Left cardiac atrium (tissue), 4 donors: ENCODE data around the gene VAV2. TPM values are rescaled to one million over a fixed set of nuclear protein-coding genes. Genes with fewer than 3 reads are reported as not detected.

Experiments
- ATAC-seq, 2 donors: fragments of 200-7000 bp; cut with Tn5 transposase; one replicate each; pipeline ENCODE4 v1.9.1; 2020; ENCODE audit warnings: mild to moderate bottlenecking in 2 of 2, moderate library complexity in 2 of 2
- DNase-seq: peaks from one replicate; pipeline ENCODE4 v3.0.0-alpha.2; 2020
- intact Hi-C, 2 donors: fragments of 100-400 bp; cut with DNase I; formaldehyde crosslinking; loops; one replicate each; pipeline versions ENCODE4 v1.14.1 to v1.15.1; 2022 to 2023
- total RNA-seq, 2 donors: library from RNA; stranded (reverse); fragmentation: NEBNext Ultra II Directional; extraction: Animal tissue kit (Norgen Biotek cat#: 25700); gene quantifications; one replicate each; pipeline ENCODE4 v1.2.1, GENCODE V29; 2021
- donor health status: DM: no; HTN: yes; CAD: no.
- donor health status: DM: no; HTN: yes; CAD: no; lungs with severe emphysema.
- donor health status: DM: yes; HTN: yes; CAD: no.
- donor health status: Dilated cardiomyopathy.

The VAV2 gene
- total RNA-seq, 2 donors from 2014 or later = 8.3 to 9.6 TPM

DNA sequence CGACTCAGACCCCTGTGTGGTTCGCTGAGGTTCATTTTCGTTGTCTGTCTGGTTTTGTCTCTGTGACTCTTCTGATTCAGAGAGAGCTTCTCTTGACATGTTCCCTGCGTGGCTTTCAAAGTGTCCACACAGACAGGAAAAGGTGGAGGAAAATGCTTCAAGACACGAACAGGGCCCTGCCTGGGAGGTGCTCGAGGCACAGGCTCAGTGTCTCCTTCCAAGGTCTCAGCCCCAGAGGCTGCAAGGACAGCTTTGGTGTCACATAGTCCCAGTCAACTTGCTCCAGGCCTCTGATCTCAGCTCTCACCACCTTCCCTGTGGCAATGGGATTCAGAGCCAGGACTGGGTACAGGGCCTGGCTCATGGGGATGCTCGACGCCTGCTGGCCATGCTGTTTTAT is 202.3 kb downstream of the VAV2 start:
- no peak for ATAC-seq
- DNase-seq = no peak
- intact Hi-C loops = loop anchor here in 1 of 2 donors (5.0 kb wide), 1 partner anchor 203 kb away; the partner anchor contains the start of gene VAV2

DNA sequence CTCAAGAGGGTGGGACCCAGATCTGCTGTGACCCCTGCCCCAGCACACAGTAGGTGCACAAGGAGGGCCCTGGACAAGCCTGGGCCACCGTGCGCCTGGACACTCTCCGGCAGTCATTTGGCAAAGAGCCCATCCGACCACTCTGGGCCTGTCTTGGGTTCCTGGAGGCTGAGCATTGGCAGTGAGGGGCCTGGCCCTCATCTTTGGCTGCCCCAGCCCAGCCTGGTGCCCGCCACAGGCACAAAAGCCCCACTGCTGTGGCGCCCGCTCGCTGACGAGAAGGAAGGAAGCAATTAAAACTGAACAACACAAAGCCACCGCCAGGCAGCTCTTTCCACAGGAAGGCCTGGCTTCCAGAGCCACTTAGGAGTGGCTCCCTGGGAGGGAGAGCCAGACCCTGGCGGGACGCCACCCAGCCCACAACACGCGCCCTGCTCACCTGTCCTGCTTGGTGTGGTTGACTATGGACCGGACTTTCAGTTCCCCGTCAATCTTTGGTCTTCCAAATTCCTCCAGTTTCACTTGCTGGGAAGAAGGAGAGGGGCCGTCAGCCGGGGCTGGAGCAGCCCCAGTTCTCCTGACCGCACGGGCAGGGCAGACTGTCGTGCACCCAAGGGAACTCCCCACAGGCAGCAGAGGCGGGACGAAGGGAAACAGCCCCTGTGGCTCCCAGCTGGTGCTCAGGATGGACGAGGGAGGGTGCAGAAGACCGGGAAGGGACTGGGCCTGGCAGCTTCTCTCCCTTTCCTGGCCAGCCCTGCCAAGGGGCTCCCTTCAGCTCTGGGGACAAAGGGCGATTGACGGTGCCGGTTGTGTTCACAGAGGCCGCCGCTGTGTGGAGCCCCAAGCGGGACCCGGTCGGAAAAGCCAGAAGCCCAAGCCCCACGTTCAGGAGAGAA is 203.1 kb downstream of the VAV2 start:
- intact Hi-C loops = no loop called here
- DNase-seq (peak; percentile 66), ATAC-seq (peak; percentile 10 to 18)

DNA sequence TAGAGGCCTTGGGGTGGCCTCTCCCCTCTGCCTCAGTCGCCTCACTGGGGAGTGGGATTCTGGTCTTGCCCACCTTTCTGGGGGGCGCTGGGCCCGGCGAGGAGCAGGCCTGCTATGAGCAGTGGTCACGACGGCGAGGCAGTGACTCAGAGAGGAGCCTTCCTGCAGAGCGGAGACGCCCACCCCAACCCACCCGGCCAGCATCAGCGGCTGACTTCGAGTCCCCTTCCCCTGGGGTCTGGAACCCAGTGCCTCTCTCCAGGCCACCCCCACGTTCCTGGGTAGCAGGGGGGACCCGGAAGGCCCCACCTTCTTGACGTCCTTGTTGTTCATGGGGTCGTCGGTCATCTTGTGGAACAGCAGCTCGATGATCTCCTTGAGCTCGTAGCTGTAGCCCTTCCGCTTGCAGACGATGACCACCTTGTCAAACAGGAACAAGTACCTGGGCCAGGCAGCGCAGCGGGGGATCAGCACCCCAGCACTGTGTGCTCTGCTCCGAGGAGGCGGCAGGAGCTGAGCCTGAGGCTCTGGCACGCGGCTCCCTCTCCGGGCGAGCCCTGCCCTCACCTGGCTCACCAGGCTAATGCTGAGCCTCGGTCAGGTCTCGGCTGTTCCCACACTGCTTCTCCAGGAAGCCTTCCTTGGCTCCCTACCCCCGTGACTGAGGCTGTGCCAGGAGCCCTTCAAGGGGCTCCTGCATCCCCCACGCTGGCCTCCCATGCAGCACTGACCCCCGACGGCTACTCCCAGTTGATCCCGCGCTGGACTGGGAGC is 203.9 kb downstream of the VAV2 start:
- no peak for DNase-seq
- intact Hi-C loops = no loop called here
- no peak for ATAC-seq

DNA sequence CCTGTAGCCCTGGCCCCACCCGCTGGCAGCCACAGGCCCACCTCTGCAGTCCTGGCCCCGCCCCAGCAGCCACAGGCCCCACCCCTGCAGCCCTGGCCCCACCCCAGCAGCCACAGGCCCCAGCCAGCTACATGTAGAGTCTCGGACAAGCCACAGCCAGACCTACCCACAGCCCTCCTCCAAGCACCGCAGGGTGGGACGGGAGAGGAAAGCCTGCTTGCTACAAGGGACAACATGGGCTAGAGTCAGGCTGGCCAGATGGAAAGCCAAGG is 204.4 kb downstream of the VAV2 start:
- intact Hi-C loops = no loop called here
- no peak for DNase-seq

DNA sequence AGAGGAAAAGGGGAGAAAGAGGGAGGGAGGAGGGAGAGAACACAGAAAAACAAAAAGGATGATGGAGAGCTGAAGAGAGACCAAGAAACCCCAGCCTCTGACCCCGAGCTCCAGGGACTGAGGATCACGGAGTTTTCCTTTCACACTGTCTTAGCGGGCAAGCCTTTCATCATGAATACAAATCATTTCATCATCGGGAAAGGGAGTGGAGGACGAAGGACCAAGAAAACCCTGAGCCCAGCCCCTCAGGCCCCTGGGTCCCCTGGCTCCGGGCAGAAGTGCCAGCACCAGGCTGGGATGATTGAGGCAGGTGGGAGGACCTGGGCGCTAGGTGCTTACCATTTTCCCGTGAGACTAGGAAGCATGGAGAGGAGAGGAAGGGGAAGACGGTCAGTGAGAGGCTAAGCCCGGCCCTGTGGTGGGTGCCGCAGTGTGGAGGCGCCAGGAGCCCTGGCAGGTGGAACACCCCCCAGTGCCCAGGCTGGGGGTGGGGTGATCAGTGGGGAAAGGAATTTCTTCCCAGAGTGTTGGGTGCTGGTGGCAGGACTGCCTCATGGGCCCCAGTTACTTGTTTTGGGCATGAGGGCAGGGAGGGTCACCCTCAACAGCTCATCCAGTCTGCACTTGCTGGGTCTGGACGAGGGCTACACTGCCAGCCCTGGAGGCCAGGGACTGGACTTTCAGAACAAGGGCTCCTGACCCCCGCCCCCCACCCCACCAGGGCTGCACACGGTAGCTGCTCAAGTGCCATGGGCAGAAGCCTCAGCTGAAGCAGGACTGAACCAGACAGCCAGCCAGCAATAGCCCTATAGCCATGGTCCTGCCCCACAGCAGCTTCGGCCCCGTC is 205.0 kb downstream of the VAV2 start:
- intact Hi-C loops = no loop called here
- DNase-seq (no peak), ATAC-seq (no peak)

More for the DNA sequence above, 204.4 kb downstream of the VAV2 start:
- ATAC-seq = peak in 1 of 2 donors; percentile 34

DNA sequence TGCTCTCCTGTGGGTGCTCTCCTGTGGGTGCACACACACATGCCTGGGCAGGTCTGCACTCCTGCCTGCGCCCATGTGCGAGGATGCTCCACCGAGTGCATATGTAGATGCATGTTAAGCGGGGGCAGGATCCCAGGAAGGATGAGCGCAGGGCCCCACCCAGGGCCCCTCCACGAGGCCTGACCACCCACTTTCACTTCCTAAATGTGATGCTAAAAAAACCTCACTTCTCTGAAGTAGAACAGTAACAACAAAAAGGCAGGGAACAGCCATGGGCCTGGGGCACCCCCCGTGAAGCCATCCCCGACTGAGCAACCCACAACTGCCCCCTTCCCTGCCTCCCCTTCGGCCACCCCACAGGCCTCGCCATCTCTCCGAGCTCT is 205.8 kb downstream of the VAV2 start:
- ATAC-seq (no peak), DNase-seq (no peak)
- intact Hi-C loops = no loop called here

DNA sequence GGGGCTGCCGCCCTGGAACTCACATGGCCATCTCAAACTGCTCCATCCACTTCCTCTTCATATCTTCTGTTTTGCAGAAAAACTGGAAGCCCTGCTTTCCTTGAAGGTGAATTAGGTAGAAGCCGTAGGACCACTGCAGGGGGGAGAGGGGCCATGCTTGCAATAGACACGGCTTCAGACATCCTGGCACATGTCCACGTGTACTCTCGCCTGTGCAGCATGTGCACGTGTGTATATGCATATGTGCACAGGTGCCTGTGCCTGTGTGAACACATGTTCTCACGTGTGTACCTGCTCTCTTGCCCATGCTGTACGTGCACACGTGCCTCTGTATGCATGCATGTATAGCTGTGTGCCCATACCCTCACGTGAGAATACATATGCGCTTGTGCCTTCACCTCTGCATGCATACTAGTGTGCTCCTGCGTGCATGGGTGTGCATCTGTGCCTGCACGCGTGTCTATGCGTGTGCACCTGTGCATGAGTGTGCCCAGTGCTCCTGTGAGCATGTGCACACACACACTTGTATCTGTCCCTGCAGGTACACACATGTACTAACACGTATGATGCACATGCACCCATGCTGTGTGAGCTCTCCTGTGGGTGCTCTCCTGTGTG is 206.3 kb downstream of the VAV2 start:
- ATAC-seq = no peak
- intact Hi-C loops = no loop called here
- no peak for DNase-seq

DNA sequence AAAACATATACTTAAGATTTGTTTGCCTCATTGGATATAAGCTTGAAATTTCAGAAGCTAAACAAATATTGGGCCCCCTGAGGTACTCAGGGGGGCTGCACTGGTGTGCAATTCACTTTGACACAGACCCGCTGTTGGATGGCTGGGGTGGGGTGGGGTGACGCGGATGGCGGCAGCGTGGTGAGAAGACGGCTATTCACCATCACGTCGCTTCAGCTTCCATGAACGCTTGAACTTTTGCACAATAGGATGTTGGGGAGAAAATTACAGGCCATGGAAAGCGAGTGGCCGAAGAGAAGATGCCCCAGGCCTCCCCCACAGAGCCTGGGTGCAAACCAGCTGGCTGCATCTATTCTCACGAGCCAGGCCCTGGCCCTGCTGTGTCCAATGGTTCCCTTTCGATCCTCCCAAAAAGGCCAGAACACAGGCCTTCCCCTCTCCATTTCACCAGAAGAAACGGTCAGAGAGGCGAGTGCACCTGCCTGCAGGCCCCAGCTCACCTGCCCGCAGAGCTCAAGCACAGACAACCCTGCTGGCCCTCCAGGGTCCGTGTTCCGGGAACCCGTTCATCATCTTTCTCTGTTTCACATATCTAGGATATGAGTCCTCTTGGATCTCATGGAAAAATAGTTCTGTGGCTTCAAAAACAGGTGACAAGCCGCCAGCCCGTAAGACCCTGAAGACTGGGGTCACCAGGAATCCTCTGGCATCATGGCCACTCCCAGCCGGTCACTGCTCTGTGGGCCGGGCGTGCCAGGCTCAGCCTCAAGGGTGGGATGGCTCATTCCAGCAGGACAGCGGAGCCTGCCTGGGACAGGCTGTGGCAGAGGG is 207.2 kb downstream of the VAV2 start:
- no peak for DNase-seq
- intact Hi-C loops = no loop called here

DNA sequence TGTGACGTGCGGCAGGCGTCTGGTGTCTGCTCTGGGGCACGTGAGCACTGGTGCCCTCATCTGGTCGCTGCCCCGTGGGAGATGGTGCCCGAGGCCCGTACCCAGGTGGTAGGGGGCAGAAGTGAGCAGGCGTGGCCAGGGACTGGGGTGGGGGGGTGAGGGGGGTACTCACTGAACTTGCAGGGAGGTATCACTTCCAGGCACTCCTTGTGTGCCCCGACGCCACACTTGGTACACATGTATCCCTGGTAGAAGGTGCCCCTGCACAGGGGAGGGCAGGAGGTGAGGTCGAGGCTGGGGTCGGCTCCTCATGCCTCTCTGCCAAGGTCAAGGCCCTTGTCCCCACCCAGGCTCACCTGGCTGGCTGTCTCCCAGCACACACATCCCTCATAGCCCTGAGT is 208.8 kb downstream of the VAV2 start:
- intact Hi-C loops = no loop called here
- ATAC-seq (no peak), DNase-seq (no peak)

More for the DNA sequence above, 207.2 kb downstream of the VAV2 start:
- no peak for ATAC-seq

DNA sequence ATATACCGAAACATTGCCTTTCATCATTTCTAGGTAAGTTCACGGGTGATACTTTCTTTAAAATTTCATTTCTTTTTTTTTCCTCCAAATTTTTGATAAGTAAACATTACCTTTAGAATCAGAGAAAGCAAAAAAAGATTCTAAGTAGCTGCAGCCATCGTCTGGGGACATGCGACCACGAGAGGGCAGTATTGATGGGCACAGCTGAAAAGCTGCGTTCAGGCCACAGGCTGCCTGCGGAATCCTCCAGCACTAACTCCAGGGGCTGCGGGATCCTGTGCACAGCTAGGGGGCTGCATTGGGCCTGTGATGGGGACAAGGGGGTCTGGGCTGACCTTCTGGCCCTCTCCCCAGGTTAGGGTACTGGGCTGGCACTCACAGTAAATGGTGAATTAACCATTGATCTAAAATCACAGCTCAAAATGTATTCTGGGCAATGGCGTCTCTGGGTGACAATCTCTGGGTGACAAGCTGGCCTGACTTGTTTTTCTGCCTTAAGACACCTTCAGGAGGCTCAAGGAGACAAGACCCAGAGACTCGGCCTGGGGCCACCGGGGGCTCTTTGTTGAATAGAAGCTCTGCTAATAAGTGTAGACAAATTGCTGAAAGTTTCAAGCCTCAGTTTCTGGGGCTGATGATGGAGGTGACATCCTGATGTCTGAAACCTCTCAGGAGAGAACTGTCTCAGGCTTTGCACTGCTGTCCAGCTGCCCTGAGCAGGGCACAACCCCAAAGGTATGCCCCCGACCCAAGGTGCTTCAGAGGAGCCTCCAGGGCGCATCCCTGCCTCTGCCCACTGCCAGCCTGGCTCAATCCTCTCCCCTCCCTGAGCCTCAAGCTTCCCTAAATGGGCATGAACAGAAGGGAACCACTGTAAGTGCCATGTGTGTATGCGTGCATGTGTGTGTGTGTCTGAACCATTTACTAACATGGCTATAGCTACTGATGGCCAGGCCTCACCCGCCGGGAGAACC is 209.7 kb downstream of the VAV2 start:
- intact Hi-C loops = no loop called here
- peak in 1 of 2 donors; percentile 51 for ATAC-seq
- peak; percentile 75 for DNase-seq

DNA sequence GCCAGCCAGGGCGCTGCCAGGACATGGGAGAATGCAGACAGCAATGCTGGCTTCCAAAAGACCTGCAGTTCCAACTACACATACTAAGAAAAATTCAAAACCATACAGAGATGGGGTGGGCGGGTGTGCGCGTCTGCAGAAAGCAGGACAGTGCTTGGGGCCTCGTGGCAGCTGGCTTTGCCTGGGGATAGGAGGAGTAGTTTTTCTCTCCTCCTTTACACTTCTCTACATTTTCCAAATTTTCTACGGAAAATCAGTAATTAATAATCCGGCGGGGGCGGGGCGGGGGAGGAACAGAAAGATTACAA is 210.3 kb downstream of the VAV2 start:
- DNase-seq (no peak), ATAC-seq (no peak)
- intact Hi-C loops = no loop called here

DNA sequence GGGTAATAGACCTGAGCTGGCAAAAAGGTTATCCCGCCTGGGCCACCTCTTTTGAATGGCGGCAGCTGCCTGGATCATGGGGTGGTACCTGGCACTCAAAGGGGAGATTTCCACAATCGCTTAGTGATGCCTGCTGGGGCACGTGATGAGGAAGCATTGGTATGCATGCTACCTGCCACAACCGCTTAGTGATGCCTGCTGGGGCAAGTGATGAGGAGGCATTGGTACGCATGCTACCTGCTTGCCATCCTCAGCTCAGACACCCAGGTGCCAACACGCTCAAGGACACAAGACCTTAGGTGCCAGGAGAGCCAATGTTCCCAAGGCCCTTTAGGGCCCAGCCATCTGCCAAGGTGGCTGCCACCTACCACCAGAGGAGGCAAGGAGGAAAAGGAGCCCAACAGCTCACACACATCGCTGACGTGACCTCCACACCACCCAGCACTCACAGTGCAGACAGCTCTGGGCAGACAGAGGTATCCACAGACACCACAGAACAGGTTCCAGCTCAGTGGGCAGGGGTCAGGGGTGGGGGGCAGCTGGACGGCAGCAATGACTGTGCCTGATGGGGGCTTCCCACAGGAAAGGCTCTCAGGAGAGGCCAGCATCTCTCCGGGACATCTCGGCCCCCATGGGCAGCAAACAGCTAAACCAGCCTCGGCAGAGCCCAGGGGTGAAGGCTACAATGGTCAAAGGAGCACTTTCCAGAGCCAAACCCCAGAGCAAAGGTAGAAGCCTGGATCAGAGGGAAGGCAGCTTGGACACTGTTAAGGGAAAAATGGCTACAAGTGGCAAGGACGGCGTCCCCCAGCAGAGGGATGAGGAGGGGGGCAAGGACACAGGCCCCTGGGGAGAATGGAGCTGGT is 210.9 kb downstream of the VAV2 start:
- DNase-seq (no peak), ATAC-seq (no peak)
- intact Hi-C loops = no loop called here

DNA sequence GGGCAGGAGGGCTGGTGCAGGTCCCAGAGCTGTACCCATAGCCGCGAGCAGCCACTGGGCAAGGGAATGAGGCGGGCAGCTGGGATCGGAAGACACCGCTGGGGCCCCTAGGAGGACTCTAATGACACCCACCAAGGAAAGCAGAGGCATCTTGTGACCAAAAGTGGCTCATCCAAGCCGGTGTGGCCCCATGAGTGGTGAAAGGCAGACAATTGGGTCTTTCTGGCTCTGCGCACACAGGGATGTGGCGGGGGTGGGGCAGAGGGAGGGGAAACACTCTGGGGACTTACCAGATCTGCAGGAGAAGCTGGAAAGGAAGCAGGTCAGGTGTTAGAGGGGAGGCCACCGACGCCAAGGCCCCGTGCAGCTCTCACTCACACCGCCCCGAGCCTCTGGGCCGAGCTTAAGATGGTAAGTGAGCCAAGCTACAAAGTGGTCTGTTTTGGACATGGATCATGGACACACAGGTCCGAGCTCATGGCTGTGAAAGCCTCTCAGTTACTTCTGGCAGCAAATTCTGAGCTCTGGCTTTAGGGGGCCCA is 211.6 kb downstream of the VAV2 start:
- ATAC-seq (no peak), DNase-seq (no peak)
- intact Hi-C loops = no loop called here

DNA sequence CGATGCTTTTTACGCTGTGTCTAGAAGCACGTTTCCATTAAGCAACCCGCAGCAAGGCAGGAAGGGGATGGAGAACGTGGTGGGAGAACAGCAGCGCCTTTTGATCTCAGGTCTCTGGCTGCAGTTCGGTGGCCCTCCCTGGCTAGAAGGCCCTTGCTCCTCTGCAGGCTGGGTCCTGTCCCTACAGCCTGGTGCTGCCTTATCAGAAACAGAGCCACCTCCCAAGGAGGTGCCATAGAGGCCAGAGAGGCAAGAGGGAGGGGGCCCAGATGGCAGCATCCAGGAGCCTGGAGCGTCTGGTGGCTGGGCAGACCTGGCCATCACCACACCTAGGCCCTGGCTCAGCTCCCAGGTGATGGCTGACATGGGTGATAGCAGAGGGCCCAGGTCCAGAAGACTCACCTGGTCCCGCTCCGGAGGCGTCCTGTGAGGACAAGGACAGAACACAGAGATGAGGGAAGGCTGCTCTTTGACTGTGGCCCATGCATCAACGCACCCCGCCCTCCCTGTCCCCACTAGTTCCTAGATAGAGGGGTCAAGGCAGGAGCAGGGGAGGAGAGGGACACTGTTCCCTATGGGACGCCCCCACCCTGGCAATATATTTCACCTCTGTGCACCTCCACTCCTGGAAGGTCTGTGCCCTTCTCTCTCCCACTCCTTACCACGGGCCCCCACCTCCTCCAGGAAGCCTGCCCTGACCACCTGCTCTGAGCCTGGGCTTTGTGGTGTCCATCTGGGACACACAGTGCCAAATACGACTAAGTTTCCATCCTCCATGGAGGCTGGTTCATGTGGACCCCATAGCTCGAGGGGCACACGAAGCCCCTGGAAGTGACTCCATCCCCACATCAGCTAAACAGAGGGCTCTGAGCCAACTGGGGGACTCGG is 212.4 kb downstream of the VAV2 start:
- intact Hi-C loops = no loop called here
- DNase-seq = no peak
- no peak for ATAC-seq

DNA sequence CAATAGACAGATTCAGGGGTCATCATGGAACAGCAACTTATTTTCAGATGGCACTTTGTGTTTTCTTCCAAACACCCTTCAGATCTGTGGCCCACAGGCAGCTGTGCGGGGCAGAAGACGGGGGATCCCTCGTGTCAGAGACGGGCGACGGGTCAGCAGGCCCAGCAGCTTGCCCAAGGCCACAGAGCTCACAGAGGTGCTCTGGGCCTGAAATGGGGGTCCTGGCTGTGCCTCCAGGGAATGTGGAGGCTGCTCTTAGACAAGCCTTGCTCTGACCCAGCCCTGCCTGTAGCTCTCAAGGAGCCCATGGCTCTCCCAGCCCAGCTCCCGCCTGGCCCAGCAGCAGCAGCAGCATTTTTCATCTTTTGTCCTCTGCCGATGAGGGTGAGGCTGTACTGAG is 213.0 kb downstream of the VAV2 start:
- ATAC-seq = no peak
- intact Hi-C loops = no loop called here
- DNase-seq = no peak
